HG03520 (cell line): ENCODE measurements around the gene CCDC187.
"Not testable (repeated sequence)": the region's sequence is repeated elsewhere in the genome, so short reads cannot be mapped to it uniquely, and the experiment has no call there.

ENCODE experiments used
- ATAC-seq: cut with Tn5 transposase; IDR thresholded peaks from one replicate; pipeline ENCODE4 v1.9.1; 2021; ENCODE audit warnings: mild to moderate bottlenecking, moderate library complexity; ENCODE audit not compliant: unreplicated experiment

Gene CCDC187

DNA sequence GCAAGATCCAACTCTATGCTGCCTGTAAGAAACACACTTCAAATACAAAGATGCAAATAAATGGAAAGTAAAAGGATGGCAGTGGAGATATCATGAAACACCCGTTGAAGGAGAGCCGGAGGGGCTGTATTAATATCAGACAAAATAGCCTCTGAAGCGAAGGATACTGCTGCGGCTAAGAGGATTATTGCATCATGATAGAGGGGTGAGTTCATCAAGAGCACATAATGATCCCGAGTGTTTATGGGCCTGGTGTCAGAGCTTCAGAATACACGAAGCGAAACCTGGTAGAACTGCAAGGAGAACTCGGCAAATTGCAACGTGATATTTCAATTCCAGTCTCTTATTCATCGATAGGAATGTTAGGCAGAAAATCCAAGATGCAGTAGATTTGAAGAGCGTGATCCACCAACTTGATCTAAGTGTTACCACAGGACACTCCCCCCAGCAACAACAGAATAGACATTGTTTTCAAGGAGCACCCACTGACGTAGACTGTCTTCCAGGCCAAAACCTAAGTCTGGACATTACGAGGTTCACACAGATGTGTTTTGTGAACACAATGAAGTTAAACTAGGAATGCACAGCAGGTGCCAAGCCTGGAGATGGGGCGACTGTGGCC is 30.5 kb downstream of the CCDC187 start:
- ATAC-seq, result no peak

DNA sequence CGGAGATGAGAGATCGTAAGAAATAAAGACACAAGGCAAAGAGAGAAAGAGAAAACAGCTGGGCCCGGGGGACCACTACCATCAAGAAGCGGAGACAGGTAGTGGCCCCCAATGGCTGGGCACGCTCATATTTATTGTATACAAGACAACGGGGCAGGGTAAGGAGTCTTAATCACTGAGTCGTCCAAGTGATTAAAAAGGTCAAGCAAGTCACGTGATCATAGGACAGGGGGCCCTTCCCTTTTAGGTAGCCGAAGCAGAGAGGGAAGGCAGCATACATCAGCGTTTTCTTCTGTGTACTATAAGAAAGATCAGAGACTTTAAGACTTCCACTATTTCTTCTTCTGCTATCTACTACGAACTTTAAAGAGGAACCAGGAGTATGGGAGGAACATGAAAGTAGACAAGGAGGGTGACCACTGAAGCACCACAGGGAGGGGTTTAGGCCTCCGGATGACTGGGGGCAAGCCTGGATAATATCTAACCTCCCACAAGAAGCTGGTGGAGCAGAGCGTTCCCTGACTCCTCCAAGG is 33.7 kb downstream of the CCDC187 start:
- no peak for ATAC-seq

DNA sequence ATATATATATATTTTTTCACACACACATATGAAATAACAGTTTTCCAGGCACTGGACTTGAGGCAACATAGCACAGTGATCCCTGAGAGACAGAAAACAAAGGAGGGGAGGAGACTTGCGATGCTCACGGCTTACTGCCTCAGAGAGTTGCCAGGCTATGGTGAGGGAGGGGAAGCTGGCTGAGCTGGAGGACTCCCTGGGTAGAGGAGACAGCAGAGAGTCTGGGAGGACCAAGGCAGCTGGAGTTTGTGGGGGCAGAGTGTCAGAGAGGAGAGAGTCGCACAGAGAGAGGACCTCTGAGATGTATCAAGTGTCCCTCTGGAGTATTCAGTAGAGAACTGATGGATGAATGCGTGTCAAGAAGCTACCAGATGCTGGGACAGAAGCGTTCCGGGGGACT is 35.2 kb downstream of the CCDC187 start:
- ATAC-seq, result no peak

DNA sequence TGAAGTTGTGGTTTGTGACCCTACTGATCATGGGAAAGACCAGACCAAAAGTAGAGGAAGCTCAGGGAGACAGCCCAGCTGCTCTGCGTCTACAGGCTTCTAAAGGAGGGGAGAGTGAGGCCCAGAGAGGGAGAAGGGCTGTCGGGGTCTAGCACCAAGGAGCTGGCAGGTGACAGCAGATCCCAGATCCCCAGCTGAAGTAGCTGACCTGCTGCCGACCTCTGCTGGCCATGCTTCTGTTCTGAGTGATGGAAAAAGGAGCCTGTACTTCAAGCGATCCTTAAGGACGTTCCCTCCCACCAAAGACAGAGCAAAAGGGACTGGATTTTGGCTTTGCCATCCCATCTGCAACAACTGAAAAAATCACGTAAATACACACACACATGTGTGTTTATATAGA is 35.6 kb downstream of the CCDC187 start:
- no peak for ATAC-seq

DNA sequence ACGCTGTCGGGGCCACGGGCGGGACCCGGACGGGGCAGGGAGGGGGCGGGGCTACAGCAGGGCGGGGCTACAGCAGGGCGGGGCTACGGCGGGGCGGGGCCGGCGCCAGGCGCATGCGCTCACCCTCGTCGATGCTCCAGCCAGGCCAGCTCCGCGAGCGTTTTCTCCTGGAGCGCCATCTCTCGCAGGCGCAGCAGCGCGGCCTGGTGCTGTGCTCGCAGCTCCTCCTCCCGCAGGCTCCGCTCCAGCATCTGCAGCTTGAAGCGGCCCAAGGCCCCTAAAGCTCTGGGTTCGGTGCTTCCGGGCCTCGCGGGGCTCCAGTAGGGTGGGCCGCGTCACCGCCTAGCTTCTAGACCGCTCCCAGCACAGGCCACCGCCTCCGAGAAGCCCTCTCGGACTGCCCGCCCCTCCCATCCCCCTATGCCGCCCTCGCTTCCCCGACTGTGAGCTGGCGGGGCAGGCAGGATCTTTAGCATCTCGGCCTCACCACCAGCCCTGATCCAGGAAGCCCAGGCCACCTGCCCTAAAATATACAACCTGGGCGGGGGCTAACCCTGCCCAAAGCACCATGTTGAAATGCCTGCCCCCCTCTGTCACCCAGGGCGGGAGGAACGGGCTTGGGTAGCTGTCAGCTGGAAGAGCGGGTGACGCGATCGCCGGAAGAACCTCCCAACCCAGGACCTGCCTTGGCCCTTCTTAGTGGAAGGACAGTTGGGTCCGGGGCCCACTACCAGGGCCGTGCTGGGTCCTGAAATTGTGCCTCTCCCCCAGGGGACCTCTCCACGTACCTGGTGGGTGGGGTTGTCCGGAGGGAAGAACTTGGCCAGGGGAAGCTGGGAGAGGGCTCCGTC is 36.4 kb downstream of the CCDC187 start:
- peak; percentile 53 for ATAC-seq

DNA sequence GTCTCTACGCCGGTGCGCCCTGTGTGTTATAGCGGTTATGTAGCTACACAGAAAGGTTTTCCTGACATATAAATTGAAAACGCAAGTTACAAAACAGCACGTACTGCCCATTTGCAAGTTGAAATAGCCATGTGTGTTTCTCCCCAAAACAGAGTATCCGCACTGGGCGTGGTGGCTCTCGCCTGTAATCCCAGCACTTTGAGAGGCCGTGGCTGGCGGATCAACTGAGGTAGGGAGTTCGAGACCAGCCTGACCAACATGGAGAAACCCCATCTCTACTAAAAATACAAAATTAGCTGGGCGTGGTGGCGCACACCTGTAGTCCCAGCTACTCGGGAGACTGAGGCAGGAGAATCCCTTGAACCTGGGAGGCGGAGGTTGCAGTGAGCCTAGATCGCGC is 37.3 kb downstream of the CCDC187 start:
- not testable (repeated sequence) for ATAC-seq

DNA sequence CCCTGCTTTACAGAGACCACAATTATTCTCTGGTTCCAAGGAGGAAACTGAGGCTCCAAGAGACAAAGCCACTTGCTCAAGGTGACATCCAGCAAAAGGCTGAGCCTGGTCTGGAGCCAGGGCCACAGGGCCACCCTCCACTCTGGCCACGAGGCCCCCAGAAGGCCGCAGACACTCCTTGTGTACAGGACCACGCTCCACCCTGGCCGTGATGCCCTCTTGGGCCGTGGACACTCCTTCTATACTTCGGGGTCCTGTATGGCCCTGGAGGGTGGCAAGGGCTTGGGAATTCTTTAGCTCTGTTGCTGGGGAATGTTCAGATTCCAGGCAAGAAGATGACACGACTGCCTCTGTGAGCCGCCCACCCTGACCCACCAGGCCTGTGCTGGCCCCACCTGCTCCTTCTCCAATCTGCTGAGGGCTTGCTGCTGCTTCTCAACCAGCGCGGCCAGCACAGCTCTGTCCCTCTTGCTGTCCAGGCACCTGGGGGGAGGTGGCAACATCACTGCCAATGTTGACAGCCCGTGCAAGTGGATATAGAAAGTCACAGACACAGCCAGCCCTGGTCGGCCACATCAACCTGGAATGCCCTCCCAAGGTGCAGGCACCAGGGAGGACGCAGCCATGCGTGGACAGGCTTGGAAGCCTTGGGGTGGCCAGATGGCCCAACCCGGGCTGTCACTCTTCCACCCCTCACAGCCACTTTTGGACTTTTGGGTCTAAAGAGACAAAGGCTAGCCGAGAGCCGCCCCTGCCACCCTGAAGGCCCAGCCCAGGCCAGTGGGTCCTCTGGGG is 38.1 kb downstream of the CCDC187 start:
- no peak for ATAC-seq

DNA sequence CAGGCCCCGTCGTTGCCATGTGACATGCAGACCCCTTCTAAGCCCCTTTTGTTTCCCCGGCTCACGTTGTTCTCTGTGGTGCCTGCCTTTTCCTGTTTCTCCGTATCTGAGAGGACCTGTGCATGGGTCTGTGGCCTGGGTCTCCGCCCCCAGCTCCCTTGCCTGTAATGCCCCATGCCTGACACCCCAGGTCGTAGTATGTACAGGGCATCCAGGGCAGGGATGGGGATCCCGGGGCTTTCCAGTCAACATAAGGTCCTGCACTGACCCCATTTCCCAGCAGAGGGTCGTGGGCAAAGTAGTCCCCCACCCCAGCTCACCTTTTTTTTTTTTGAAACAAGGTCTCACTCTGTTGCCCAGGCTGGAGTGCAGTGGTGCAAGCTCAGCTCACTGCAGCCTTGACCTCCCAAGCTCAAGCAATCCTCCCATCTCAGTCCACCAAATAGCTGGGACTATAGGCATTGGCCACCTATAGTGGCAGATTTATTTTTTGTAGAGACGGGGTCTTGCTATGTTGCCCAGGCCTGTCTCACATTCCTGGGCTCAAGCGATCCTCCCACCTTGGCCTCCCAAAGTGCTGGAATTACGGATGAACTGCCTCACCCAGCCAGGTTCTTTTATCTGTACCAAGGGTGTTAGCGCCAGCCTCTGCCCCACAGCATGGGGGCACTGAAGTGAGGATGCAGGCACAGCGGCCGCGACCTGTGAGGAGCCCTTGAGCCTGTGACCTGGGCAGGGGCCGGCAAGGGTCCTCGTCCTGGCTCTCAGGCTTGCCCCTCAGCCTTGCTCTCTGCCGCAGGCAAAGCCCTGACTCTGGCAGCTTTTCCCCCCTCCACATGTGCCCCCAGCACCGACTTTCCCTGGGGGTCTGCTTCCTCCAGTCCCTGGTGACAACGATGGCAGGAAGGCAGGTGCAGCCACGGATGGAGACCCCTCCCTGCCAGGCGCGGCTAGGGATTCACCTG is 39.2 kb downstream of the CCDC187 start:
- no peak for ATAC-seq

DNA sequence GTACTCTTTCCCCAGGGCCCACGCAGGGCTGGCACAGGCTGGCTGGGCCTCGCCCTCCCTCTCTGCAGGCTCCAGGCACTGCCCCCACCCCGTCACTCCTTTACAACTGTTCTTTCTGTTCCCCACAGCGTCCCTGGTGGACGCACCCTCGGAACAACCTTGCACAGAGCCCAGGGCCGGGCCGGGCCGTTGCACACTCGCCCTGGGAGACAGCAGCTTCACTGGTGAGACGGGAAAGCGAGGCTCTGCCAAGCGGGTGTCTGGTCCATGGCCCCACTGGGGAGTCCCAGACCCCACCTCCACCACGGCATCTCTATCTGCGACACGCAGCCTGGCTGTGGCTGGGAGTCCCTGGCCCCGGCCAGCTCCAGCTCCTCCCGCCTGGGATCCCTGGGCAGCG is 39.9 kb downstream of the CCDC187 start:
- ATAC-seq, result no peak

DNA sequence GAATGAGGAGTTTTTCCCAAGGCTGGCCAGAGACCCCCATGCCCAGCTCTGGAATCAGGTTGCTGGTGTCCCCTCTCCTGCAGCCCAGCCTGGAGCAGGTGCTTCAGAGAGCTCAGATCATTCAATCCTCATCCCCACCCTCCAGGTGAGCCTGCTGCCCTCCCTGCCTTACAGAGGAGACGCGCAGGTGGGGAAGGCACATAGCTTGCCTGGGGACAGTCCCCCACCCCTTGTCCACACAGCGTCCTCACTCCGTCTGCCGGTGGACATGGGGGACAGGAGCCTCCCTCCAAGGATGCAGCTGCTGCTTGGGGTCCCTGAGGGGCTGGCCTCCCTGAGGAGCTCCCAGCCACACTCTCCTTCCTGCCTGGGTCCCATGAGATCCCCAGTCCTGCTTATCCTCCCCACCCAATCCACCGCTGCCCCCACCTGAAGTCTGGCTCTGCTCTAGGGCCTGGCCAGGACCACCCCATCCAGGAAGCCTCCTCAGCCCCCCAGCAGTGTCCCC is 41.2 kb downstream of the CCDC187 start:
- no peak for ATAC-seq

DNA sequence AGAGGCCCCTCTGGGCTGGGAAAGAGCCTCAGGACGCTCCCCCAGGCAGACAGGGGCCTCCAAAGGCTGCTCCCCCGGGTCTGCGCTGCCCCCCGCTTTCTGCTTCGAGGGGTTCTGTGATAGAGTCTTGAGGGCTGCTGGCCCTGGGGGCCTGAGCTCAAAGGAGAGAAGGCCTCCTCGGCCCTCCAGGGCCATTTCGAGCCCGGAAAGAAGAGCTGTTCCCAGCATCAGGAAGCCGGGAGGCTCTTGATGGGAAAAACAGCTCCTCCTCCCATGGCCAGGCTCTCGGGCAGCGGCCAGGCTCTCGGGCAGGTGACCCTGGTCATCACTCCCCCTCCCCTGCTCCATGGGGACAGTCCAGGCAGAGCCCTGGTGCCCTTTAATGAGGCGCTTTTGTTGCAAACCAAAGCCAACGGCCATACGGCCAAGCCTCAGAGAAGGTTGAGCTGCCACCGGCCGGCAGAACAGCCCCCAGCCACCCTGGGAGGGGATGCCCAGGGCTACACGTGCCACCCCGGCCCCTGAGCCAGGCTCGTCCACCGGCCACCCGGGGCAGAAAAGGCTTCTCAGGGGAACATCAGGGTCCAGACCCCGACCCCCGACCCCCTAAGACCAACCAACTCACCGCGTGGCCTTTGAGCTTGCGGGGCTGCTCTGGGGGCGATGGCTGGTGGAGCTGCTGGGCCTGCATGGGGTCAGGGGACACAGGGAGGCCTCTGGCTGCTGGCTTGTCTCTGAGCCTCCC is 42.0 kb downstream of the CCDC187 start:
- no peak for ATAC-seq

DNA sequence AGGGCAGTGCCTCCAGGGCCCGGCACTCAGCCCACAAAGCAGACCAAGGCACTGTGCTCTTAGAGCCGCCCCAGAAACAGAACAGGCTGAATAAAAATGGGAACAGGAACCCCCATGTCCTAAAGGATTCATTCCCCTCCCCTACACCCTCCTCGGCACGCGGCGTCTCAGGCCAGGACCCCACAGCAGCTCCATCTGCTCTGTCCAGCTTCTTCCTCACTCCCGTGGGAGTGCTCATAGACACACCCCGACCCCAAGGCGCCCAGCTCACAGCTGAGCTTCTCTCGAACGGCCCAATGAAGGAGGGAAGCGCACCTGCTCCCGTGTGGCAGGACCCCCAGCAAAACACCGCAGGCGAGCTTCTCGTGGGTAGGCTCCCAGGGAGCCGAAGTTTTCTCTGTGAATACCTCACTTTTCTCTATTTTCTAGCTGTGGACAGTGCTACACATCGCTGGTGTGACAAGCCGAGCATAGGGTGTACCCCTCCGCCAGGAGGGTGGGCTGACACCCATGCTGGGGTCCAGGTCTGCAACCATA is 42.9 kb downstream of the CCDC187 start:
- no peak for ATAC-seq

DNA sequence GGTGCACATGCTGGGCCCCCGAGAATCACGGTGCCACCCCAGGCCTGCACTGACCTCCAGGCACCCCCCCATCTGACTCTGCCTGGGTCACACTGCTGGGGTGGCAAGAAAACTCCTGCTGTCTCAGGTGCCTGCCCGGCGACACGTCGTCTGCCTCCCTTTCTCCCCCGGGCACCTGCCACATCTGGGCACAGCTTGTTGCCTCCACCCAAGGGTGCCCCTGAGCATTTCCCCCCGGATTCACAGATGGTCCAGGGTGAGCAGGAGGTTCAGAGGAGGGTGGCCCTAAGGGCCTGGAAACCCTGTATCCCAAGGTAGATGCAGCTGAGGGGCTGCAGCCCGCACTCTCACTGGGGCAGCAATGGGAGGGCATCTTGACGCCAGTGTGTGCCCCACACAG is 43.4 kb downstream of the CCDC187 start:
- no peak for ATAC-seq

DNA sequence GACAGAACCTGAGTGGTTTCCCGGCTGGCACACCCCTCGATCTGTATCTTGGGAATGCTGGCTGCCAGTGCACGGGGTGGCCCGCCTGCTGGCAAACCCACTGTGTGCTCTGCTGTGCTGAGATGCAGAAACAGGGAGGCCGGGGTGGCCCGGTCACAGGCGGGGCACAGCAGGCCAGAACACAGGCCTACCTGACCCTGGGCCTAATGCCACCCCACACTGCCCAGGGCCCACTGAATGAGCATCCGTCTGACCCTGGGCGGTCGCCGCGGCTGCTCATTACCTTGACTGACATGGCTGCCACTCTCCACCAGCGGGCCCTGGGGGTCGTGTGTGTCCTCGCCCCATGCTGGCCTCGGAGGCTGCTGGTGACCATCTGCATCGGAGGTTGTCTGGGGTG is 44.1 kb downstream of the CCDC187 start:
- ATAC-seq, result no peak

DNA sequence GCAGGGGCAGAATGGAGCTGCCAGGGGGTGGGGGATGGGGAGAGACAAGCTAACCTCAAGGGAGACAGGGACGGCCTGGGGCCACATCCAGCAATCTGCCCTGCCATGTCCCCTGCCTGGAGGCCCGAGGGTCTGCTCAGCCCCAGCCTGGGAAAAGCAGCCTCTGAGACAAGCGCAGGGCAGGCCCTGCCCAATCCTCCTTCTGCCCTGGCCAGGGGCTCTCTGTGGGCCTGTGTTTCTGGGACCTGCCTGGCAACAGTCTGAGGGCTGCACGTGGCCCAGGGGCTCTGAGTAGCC is 44.4 kb downstream of the CCDC187 start:
- no peak for ATAC-seq

DNA sequence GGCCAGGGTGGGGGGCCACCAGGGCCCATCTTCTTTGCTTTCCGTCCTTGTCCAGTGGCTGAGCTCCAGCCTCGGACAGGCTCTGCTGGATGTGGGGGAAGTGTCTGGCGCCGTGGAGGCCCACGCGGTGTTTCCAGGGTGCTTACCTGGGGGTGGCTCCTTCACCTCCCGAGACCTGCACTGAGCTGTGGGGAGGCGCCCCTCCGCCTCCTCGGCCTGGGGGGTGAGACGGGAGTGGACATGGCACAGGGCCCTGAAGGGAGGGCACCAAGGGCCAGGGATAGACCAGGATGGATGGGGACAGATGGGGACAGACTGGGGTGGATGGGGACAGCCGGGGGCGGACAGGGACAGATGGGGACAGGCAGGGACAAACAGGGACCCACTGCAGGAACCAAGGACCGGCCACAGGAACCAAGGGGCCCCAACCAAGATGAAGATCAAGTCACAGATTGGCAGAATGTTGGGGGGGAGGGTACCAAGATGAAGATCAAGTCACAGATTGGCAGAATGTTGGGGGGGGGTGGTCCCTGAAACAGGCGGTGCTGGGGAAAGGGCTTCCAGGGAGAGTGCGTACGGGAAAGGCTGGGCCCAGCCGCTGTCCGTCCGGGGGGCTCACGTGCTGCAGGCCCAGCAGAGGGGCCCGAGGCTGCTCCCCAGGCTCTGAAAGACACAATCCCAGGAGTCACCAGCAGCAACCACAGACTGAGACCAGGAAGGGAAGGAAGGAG is 44.9 kb downstream of the CCDC187 start:
- no peak for ATAC-seq

DNA sequence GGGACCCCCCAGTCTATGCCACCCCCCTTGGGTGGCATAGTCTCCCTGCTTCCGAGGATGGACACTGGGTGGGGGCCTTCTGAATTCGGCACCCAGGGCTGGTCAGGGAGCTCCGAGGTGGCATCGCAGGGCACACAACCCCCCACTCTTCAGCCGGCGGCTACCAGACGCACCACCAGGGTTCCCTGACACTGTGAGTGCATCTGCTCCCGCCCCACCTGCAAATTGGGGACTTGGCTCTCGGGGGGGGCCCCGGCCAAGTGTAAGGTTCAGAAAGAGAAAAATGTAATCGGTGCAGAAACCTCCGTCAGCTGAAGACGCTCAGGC is 45.6 kb downstream of the CCDC187 start:
- ATAC-seq, result no peak

DNA sequence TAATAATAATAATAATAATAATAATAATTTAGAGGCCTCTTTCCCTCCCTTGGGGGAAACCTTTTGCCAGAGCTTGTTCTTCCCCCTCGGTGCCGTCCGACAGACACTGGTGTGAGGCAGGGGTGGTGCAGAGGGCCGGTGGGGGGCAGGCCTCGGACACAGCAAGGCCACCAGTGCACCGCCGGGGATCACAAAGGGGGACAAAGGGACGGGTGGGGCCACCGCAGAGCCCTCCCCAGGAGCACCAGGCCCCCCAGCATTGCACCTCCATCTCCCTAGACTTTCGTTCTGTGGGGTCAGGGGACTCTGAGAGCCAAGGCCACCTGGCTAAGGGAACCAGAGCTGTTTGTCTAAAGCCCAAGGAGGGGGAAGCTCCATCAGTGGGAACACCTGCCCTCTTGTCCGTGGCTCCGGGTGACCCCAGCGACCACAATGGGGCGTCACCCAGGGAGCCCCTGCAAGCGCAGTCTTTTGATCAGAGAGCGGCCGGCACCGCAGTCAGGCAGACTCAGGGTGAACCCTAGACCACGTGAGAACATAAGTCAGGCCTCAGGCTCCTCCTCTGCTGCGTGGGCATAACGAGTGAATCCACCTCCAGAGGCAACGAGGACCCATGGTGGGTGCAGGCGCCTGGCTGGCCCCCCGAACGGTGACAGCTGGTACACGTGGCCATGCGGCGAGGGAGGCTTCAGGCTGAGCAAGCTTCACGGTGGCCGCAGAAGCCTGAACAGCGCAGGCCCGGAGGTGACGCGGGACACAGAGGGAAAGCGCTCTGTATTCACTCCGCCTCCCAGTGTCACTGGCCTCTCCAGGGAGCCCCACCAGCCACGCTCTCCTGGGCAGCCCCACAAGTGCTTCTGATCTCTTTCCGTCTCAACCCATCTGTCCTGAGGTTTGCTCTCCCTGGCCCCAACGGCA is 46.3 kb downstream of the CCDC187 start:
- ATAC-seq, result no peak
